HCT116 (cell line): ENCODE results near the gene PGAP6. TPM values are rescaled to one million over a fixed set of nuclear protein-coding genes. Genes with fewer than 3 reads are reported as not detected.

Experiments used
- ATAC-seq: fragments of 200-7000 bp; cut with Tn5 transposase; 2 replicates; pipeline ENCODE4 v1.9.1; 2020; ENCODE audit warnings: mild to moderate bottlenecking, moderate library complexity
- BruUV-seq: library from RNA; stranded (reverse); fragments of 400-500 nt; replicated peaks from 2 replicates; lab custom pipeline; 2021; lab: Mats Ljungman, UMichigan
- CTCF ChIA-PET: fragments of 300-600 bp; sonication (Branson Sonifier 250); formaldehyde crosslinking; loops from one replicate; lab custom pipeline; 2021; ENCODE audit warnings: antibody characterized with exemption; lab: Charles Lee
- POLR2A ChIA-PET: fragments of 300-600, 350-600 bp; sonication (Branson Sonifier 250); formaldehyde crosslinking; loops from one replicate; lab custom pipeline; 2021; ENCODE audit warnings: antibody characterized with exemption; lab: Charles Lee
- RAD21 ChIA-PET, 2 experiments: fragments of 300-600 bp; sonication (Branson Sonifier 250); formaldehyde crosslinking; loops; one replicate each; lab custom pipeline; 2023; ENCODE audit warnings: low total read pairs in 2 of 2; ENCODE audit not compliant: uncharacterized antibody in 2 of 2, unreplicated experiment in 2 of 2, low non-redundant PET in 1 of 2; lab: Charles Lee
- DNase-seq: peaks from one replicate; pipeline ENCODE4 v3.0.0-alpha.2; 2010; ENCODE audit warnings: low read depth, low spot score
- H2AFZ ChIP-seq: fragments of 200-600 bp; shearing (Covaris generic), sonication (generic); 2 replicates; pipeline ENCODE4 v1.6.1; 2017; ENCODE audit warnings: low read depth, mixed run types, mixed read lengths, antibody characterized with exemption, low read length; ENCODE audit not compliant: poor library complexity, severe bottlenecking
- H3K27ac ChIP-seq: 2 replicates; pipeline ENCODE4 v1.5.1; 2012; ENCODE audit warnings: low read depth, low read length
- H3K27me3 ChIP-seq: fragments of 200-600 bp; sonication (generic); 2 replicates; pipeline ENCODE4 v1.6.1; 2016; ENCODE audit warnings: mixed run types, low read length, mixed read lengths; ENCODE audit not compliant: insufficient read depth
- H3K36me3 ChIP-seq, 2 experiments: fragments of 200-500 bp in 1 of 2; fragments of 200-600 bp in 1 of 2; sonication (Bioruptor generic) in 1 of 2; sonication (generic) in 1 of 2; 2 replicates each; pipeline versions ENCODE4 v1.5.1 to v1.6.1; 2014 to 2016; ENCODE audit warnings: low read length in 2 of 2, inconsistent platforms in 1 of 2, mixed read lengths in 1 of 2, mixed run types in 1 of 2; ENCODE audit not compliant: insufficient read depth in 2 of 2, control insufficient read depth in 1 of 2
- H3K4me1 ChIP-seq, 2 experiments: fragments of 200-600 bp in 1 of 2; sonication (generic) in 1 of 2; 2 replicates each; pipeline versions ENCODE4 v1.5.1 to v1.6.1; 2012 to 2017; ENCODE audit warnings: low read length in 2 of 2, inconsistent platforms in 1 of 2, mild to moderate bottlenecking in 1 of 2, mixed read lengths in 1 of 2, mixed run types in 1 of 2, moderate library complexity in 1 of 2; ENCODE audit not compliant: insufficient read depth in 2 of 2, control insufficient read depth in 1 of 2
- H3K4me2 ChIP-seq: fragments of 200-600 bp; sonication (generic); 2 replicates; pipeline ENCODE4 v1.6.1; 2017; ENCODE audit warnings: mixed run types, low read length, mixed read lengths
- H3K4me3 ChIP-seq, 2 experiments: fragments of 200-600 bp in 1 of 2; sonication (generic) in 1 of 2; replicated peaks in 1 of 2; 2 replicates each; pipeline ENCODE4 v1.5.1; 2011 to 2016; ENCODE audit warnings: low read length in 2 of 2, control low read depth in 1 of 2, low read depth in 1 of 2, mild to moderate bottlenecking in 1 of 2, mixed read lengths in 1 of 2, mixed run types in 1 of 2
- H3K79me2 ChIP-seq: fragments of 200-600 bp; sonication (generic); 2 replicates; pipeline ENCODE4 v1.6.1; 2017; ENCODE audit warnings: mild to moderate bottlenecking, mixed run types, low read length, moderate library complexity, mixed read lengths; ENCODE audit not compliant: insufficient read depth
- H3K9ac ChIP-seq: fragments of 200-600 bp; sonication (generic); 2 replicates; pipeline ENCODE4 v1.6.1; 2016; ENCODE audit warnings: low read length, mixed read lengths
- H3K9me2 ChIP-seq: fragments of 200-600 bp; sonication (generic), shearing (Covaris generic); 2 replicates; pipeline ENCODE4 v1.6.1; 2017; ENCODE audit warnings: mixed run types, mild to moderate bottlenecking, moderate library complexity; ENCODE audit not compliant: insufficient read depth
- H3K9me3 ChIP-seq, 2 experiments: fragments of 200-500 bp in 1 of 2; fragments of 200-600 bp in 1 of 2; sonication (Bioruptor generic) in 1 of 2; sonication (generic) in 1 of 2; 2 replicates each; pipeline ENCODE4 v1.6.1; 2014 to 2017; ENCODE audit warnings: low read length in 2 of 2, mixed read lengths in 2 of 2, inconsistent platforms in 1 of 2, low read depth in 1 of 2, mild to moderate bottlenecking in 1 of 2, mixed run types in 1 of 2, moderate library complexity in 1 of 2; ENCODE audit not compliant: control insufficient read depth in 1 of 2, insufficient read depth in 1 of 2
- H4K20me1 ChIP-seq: fragments of 200-600 bp; sonication (generic), shearing (Covaris generic); 2 replicates; pipeline ENCODE4 v1.6.1; 2017; ENCODE audit warnings: mixed run types, mild to moderate bottlenecking, moderate library complexity; ENCODE audit not compliant: insufficient read depth
- CBX3 ChIP-seq: IDR thresholded peaks from 2 replicates; pipeline ENCODE4 v1.6.1; 2012; ENCODE audit warnings: low read depth
- CEBPB ChIP-seq: IDR thresholded peaks from 2 replicates; pipeline ENCODE4 v1.6.1; 2012; ENCODE audit warnings: low read depth
- EZH2 ChIP-seq: fragments of 200-600 bp; sonication (generic); IDR thresholded peaks from 2 replicates; pipeline ENCODE4 v1.6.1; 2017; ENCODE audit warnings: antibody characterized with exemption, mixed run types
- FOSL1 ChIP-seq: IDR thresholded peaks from 2 replicates; pipeline ENCODE4 v1.6.1; 2012; ENCODE audit warnings: low read depth
- JUND ChIP-seq: IDR thresholded peaks from 2 replicates; pipeline ENCODE4 v1.6.1; 2012
- POLR2A ChIP-seq: IDR thresholded peaks from 2 replicates; pipeline ENCODE4 v1.7.0; 2011; ENCODE audit warnings: borderline replicate concordance; ENCODE audit not compliant: insufficient read depth, insufficient read length; ENCODE audit errors: extremely low read depth
- POLR2AphosphoS5 ChIP-seq: IDR thresholded peaks from 2 replicates; pipeline ENCODE4 v1.6.1; 2011; ENCODE audit warnings: mild to moderate bottlenecking, low read depth, low read length, moderate library complexity
- RAD21 ChIP-seq: IDR thresholded peaks from 2 replicates; pipeline ENCODE4 v1.6.1; 2012; ENCODE audit warnings: low read depth, mild to moderate bottlenecking
- SIN3A ChIP-seq: IDR thresholded peaks from 2 replicates; pipeline ENCODE4 v1.6.1; 2012; ENCODE audit warnings: low read depth
- SP1 ChIP-seq: IDR thresholded peaks from 2 replicates; pipeline ENCODE4 v1.6.1; 2012; ENCODE audit warnings: low read depth
- SRF ChIP-seq: IDR thresholded peaks from 2 replicates; pipeline ENCODE4 v1.6.1; 2012; ENCODE audit warnings: low read depth
- TCF7L2 ChIP-seq: IDR thresholded peaks from 2 replicates; pipeline ENCODE4 v1.7.0; 2011; ENCODE audit warnings: borderline replicate concordance, inconsistent platforms; ENCODE audit not compliant: insufficient read depth, insufficient read length; ENCODE audit errors: extremely low read depth
- YY1 ChIP-seq: IDR thresholded peaks from 2 replicates; pipeline ENCODE4 v1.6.1; 2011; ENCODE audit warnings: low read length, low read depth, moderate library complexity, mild to moderate bottlenecking; ENCODE audit not compliant: insufficient replicate concordance; ENCODE audit errors: extremely low read depth
- ZFX ChIP-seq: fragments of 450-650 bp; IDR thresholded peaks from 2 replicates; pipeline ENCODE4 v1.6.1; 2017
- intact Hi-C: fragments of 100-400 bp; cut with micrococcal nuclease; formaldehyde crosslinking; loops from 2 replicates; pipeline ENCODE4 v1.10.0; 2022
- total RNA-seq: library from RNA; stranded (reverse); gene quantifications from one replicate; pipeline ENCODE4 v1.2.1, GENCODE V29; 2021; ENCODE audit not compliant: unreplicated experiment
- TF ChIP-seq, protein P1 (sequence below): IDR thresholded peaks from 2 replicates; pipeline ENCODE4 v1.6.1; 2012
- TF ChIP-seq, protein P2 (sequence below): IDR thresholded peaks from 2 replicates; pipeline ENCODE4 v1.6.1; 2012; ENCODE audit warnings: low read depth
- TF ChIP-seq, protein P3 (sequence below): IDR thresholded peaks from 2 replicates; pipeline ENCODE4 v1.6.1; 2012
- TF ChIP-seq, protein P4 (sequence below), 3 experiments: fragments of 200-600 bp in 1 of 3; sonication (generic) in 1 of 3; IDR thresholded peaks in 2 of 3; conservative IDR thresholded peaks in 1 of 3; 2 replicates each; pipeline ENCODE4 v1.5.1; 2012 to 2017; ENCODE audit warnings: low read depth in 2 of 3, low read length in 2 of 3, antibody characterized with exemption in 1 of 3, borderline replicate concordance in 1 of 3, control low read depth in 1 of 3, mild to moderate bottlenecking in 1 of 3, mixed read lengths in 1 of 3, mixed run types in 1 of 3, moderate library complexity in 1 of 3; ENCODE audit not compliant: insufficient read depth in 1 of 3
- TF ChIP-seq, protein P5 (sequence below): IDR thresholded peaks from 2 replicates; pipeline ENCODE4 v1.6.1; 2011; ENCODE audit warnings: mild to moderate bottlenecking, low read length, moderate library complexity; ENCODE audit not compliant: insufficient replicate concordance; ENCODE audit errors: extremely low read depth

The PGAP6 gene
- total RNA-seq, 1 experiment from 2014 or later: 35.4 TPM

DNA sequence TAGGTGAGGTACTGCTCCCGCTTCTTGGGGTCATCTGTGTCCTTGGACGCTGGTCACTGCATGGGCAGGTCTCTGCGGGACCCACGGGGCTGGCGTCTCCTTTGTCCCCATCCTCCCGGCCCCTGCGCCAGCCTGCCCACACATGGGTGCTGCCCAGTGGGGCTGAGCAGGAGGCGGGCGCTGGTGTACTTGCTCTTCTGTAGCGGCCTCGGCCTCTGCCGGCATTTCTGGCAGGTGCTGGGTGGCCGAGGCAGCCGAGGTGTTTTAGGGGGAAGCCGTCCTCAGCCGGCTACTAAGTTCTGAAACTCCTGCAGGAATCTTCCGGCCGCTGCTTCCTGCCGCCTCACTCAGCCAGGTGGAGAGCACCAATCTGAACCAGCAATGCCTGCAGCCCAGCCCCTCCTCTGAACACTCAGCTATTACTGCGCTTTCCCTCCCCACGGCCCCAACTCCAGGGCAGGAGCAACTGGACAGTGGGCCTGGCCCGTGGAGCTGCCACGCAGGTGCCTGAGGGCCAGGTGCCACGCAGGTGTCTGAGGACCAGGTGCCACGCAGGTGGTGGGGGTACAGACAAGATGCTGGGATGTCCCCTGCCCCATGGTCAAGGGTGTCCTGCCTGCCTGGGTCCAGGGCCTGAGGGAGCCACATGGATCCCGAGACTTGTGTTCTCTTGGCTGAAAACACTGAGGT, 29.9 kb upstream of the PGAP6 start:
- Histone ChIP-seq H3K36me3 (no peaks in the 10 kb centered on the region), H3K79me2 (no peaks in the 10 kb centered on the region), H4K20me1 (no peaks in the 10 kb centered on the region), H3K27ac (no peak overlapping the region), H3K9me3 (no peaks in the 10 kb centered on the region), H3K4me2 (no peak overlapping the region), H3K4me3 (no peak overlapping the region), H3K27me3 (no peaks in the 10 kb centered on the region), H3K4me1 (no peaks in the 10 kb centered on the region), H3K9ac (no peak overlapping the region), H2AFZ (no peak overlapping the region), H3K9me2 (no peaks in the 10 kb centered on the region)
- TF ChIP-seq SIN3A (no peak), FOSL1 (no peak), TCF7L2 (no peak), POLR2AphosphoS5 (no peak), SRF (no peak), RAD21 (no peak), JUND (no peak), CEBPB (no peak), EZH2 (no peak), ZFX (no peak), YY1 (no peak), SP1 (no peak), CBX3 (no peak), POLR2A (no peak)
- TF ChIP-seq, protein P1, sequence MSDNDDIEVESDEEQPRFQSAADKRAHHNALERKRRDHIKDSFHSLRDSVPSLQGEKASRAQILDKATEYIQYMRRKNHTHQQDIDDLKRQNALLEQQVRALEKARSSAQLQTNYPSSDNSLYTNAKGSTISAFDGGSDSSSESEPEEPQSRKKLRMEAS: no peak
- TF ChIP-seq, protein P2, sequence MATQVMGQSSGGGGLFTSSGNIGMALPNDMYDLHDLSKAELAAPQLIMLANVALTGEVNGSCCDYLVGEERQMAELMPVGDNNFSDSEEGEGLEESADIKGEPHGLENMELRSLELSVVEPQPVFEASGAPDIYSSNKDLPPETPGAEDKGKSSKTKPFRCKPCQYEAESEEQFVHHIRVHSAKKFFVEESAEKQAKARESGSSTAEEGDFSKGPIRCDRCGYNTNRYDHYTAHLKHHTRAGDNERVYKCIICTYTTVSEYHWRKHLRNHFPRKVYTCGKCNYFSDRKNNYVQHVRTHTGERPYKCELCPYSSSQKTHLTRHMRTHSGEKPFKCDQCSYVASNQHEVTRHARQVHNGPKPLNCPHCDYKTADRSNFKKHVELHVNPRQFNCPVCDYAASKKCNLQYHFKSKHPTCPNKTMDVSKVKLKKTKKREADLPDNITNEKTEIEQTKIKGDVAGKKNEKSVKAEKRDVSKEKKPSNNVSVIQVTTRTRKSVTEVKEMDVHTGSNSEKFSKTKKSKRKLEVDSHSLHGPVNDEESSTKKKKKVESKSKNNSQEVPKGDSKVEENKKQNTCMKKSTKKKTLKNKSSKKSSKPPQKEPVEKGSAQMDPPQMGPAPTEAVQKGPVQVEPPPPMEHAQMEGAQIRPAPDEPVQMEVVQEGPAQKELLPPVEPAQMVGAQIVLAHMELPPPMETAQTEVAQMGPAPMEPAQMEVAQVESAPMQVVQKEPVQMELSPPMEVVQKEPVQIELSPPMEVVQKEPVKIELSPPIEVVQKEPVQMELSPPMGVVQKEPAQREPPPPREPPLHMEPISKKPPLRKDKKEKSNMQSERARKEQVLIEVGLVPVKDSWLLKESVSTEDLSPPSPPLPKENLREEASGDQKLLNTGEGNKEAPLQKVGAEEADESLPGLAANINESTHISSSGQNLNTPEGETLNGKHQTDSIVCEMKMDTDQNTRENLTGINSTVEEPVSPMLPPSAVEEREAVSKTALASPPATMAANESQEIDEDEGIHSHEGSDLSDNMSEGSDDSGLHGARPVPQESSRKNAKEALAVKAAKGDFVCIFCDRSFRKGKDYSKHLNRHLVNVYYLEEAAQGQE: no peak
- TF ChIP-seq, protein P3, sequence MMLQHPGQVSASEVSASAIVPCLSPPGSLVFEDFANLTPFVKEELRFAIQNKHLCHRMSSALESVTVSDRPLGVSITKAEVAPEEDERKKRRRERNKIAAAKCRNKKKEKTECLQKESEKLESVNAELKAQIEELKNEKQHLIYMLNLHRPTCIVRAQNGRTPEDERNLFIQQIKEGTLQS: no peak
- TF ChIP-seq, protein P4, sequence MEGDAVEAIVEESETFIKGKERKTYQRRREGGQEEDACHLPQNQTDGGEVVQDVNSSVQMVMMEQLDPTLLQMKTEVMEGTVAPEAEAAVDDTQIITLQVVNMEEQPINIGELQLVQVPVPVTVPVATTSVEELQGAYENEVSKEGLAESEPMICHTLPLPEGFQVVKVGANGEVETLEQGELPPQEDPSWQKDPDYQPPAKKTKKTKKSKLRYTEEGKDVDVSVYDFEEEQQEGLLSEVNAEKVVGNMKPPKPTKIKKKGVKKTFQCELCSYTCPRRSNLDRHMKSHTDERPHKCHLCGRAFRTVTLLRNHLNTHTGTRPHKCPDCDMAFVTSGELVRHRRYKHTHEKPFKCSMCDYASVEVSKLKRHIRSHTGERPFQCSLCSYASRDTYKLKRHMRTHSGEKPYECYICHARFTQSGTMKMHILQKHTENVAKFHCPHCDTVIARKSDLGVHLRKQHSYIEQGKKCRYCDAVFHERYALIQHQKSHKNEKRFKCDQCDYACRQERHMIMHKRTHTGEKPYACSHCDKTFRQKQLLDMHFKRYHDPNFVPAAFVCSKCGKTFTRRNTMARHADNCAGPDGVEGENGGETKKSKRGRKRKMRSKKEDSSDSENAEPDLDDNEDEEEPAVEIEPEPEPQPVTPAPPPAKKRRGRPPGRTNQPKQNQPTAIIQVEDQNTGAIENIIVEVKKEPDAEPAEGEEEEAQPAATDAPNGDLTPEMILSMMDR (IDR thresholded peaks at IDR 0.05 in 2 of 3, conservative IDR thresholded peaks at IDR 0.05 in 1 of 3; ENCODE audit: borderline replicate concordance in 1 of 3, insufficient read depth in 1 of 3, low read depth in 2 of 3, low read length in 2 of 3): no peak
- TF ChIP-seq, protein P5, sequence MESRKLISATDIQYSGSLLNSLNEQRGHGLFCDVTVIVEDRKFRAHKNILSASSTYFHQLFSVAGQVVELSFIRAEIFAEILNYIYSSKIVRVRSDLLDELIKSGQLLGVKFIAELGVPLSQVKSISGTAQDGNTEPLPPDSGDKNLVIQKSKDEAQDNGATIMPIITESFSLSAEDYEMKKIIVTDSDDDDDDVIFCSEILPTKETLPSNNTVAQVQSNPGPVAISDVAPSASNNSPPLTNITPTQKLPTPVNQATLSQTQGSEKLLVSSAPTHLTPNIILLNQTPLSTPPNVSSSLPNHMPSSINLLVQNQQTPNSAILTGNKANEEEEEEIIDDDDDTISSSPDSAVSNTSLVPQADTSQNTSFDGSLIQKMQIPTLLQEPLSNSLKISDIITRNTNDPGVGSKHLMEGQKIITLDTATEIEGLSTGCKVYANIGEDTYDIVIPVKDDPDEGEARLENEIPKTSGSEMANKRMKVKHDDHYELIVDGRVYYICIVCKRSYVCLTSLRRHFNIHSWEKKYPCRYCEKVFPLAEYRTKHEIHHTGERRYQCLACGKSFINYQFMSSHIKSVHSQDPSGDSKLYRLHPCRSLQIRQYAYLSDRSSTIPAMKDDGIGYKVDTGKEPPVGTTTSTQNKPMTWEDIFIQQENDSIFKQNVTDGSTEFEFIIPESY: no peak
- ChIA-PET RAD21 (no interaction called here), CTCF (no interaction called here), POLR2A (no interaction called here)
- ATAC-seq: no peak
- no TSS peak for BruUV-seq
- no peak for DNase-seq
- intact Hi-C loops: no loop called here
